Endothelial cell of umbilical vein (primary cell): ENCODE data around the gene EMX1. TPM values are rescaled to one million over a fixed set of nuclear protein-coding genes. Genes with fewer than 3 reads are reported as not detected.

Experiments
- BruUV-seq: library from RNA; stranded (reverse); fragments of 400-500 nt; replicated peaks from 2 replicates; lab custom pipeline; 2021; lab: Mats Ljungman, UMichigan
- CTCF ChIA-PET: fragments of 300-600, 350-600 bp; sonication (Branson Sonifier 250); formaldehyde crosslinking; loops from one replicate; lab custom pipeline; 2021; ENCODE audit warnings: antibody characterized with exemption, inconsistent platforms; lab: Charles Lee
- POLR2A ChIA-PET: fragments of 300-600, 350-600 bp; sonication (Branson Sonifier 250); formaldehyde crosslinking; loops from one replicate; lab custom pipeline; 2021; ENCODE audit warnings: antibody characterized with exemption, inconsistent platforms; lab: Charles Lee
- DNase-seq: peaks from one replicate; pipeline ENCODE4 v3.0.0-alpha.2; 2011; ENCODE audit warnings: low read depth, low spot score
- FAIRE-seq: peaks from 2 replicates; lab custom pipeline; 2011; peaks lifted over from hg19 to GRCh38; lab: Jason Lieb, UNC
- H2AFZ ChIP-seq: 2 replicates; pipeline ENCODE4 v1.6.0; 2012; ENCODE audit warnings: low read depth, low read length, control low read depth, inconsistent platforms
- H3K27ac ChIP-seq: 2 replicates; pipeline ENCODE4 v1.5.1; 2011; ENCODE audit warnings: low read depth, mild to moderate bottlenecking, control low read depth, low read length, moderate library complexity; ENCODE audit not compliant: insufficient read depth
- H3K27me3 ChIP-seq, 2 experiments: 2 replicates each; pipeline versions ENCODE4 v1.6.0 to v1.6.1; 2011; ENCODE audit warnings: low read length in 2 of 2, mixed read lengths in 1 of 2; ENCODE audit not compliant: control insufficient read depth in 2 of 2, insufficient read depth in 2 of 2
- H3K36me3 ChIP-seq, 2 experiments: 2 replicates in 1 of 2; 3 replicates in 1 of 2; pipeline ENCODE4 v1.5.1; 2011; ENCODE audit warnings: low read length in 2 of 2, mild to moderate bottlenecking in 1 of 2, moderate library complexity in 1 of 2; ENCODE audit not compliant: control insufficient read depth in 2 of 2, insufficient read depth in 2 of 2; ENCODE audit errors: extremely low read depth in 1 of 2
- H3K4me1 ChIP-seq: 3 replicates; pipeline ENCODE4 v1.5.1; 2011; ENCODE audit warnings: mild to moderate bottlenecking, low read length; ENCODE audit not compliant: control insufficient read depth, insufficient read depth; ENCODE audit errors: extremely low read depth
- H3K4me2 ChIP-seq: 2 replicates; pipeline ENCODE4 v1.6.1; 2011; ENCODE audit warnings: low read length, control low read depth, mixed read lengths; ENCODE audit not compliant: insufficient read depth
- H3K4me3 ChIP-seq, 3 experiments: fragments of 200-600 bp in 1 of 3; sonication (generic), shearing (Covaris generic) in 1 of 3; replicated peaks in 1 of 3; 2 replicates each; pipeline ENCODE4 v1.5.1; 2011 to 2016; ENCODE audit warnings: control low read depth in 3 of 3, low read length in 3 of 3, mild to moderate bottlenecking in 2 of 3, inconsistent platforms in 1 of 3, low read depth in 1 of 3, moderate library complexity in 1 of 3; ENCODE audit not compliant: insufficient read depth in 1 of 3
- H3K79me2 ChIP-seq: 2 replicates; pipeline ENCODE4 v1.6.0; 2012; ENCODE audit warnings: low read length, inconsistent platforms; ENCODE audit not compliant: control insufficient read depth, insufficient read depth
- H3K9ac ChIP-seq: replicated peaks from 2 replicates; pipeline ENCODE3; 2011; ENCODE audit warnings: low read length, control low read depth; ENCODE audit not compliant: insufficient read depth; ENCODE audit errors: extremely low read depth
- H3K9me1 ChIP-seq: replicated peaks from 3 replicates; pipeline ENCODE4 v1.6.0; 2011; ENCODE audit warnings: mild to moderate bottlenecking, low read length; ENCODE audit not compliant: control insufficient read depth, insufficient read depth; ENCODE audit errors: extremely low read depth
- H3K9me3 ChIP-seq: replicated peaks from 2 replicates; pipeline ENCODE4 v1.5.1; 2012; ENCODE audit warnings: low read length, inconsistent platforms; ENCODE audit not compliant: control insufficient read depth, insufficient read depth
- H4K20me1 ChIP-seq: replicated peaks from 2 replicates; pipeline ENCODE3; 2011; ENCODE audit warnings: mild to moderate bottlenecking, low read length; ENCODE audit not compliant: control insufficient read depth, insufficient read depth; ENCODE audit errors: extremely low read depth
- EZH2 ChIP-seq: IDR thresholded peaks from 2 replicates; pipeline ENCODE4 v1.6.1; 2012; ENCODE audit warnings: borderline replicate concordance, low read depth, mild to moderate bottlenecking, moderate library complexity, low read length, inconsistent platforms; ENCODE audit not compliant: severe bottlenecking
- FOS ChIP-seq: IDR thresholded peaks from 2 replicates; pipeline ENCODE4 v1.6.1; 2011; ENCODE audit warnings: mild to moderate bottlenecking, low read length, moderate library complexity, borderline replicate concordance; ENCODE audit not compliant: insufficient read depth
- GATA2 ChIP-seq: IDR thresholded peaks from 2 replicates; pipeline ENCODE4 v1.7.0; 2011; ENCODE audit warnings: low read depth, mild to moderate bottlenecking, moderate library complexity, mixed read lengths, low read length; ENCODE audit not compliant: insufficient read length, insufficient read depth
- JUN ChIP-seq: IDR thresholded peaks from 2 replicates; pipeline ENCODE4 v1.6.1; 2011; ENCODE audit warnings: borderline replicate concordance, low read depth; ENCODE audit not compliant: insufficient read length, insufficient read depth
- MYC ChIP-seq: IDR thresholded peaks from one replicate; pipeline ENCODE4 v1.6.1; 2011; ENCODE audit warnings: mild to moderate bottlenecking, low read depth, low read length
- POLR2A ChIP-seq: IDR thresholded peaks from 2 replicates; pipeline ENCODE4 v1.6.1; 2012; ENCODE audit warnings: low read depth, mild to moderate bottlenecking, control low read depth, low read length
- POLR2AphosphoS5 ChIP-seq: IDR thresholded peaks from 2 replicates; pipeline ENCODE4 v1.6.1; 2012; ENCODE audit warnings: low read depth, mild to moderate bottlenecking, control low read depth, low read length, moderate library complexity; ENCODE audit not compliant: insufficient read depth
- dilution Hi-C: fragments of 300-500 bp; cut with MboI; formaldehyde crosslinking; loops from one replicate; pipeline ENCODE4 v1.15.0; 2019; ENCODE audit warnings: low sequenced_read_pairs; ENCODE audit not compliant: extremely low pct_ligation_motif_present
- intact Hi-C: fragments of 100-400 bp; cut with micrococcal nuclease; formaldehyde crosslinking; loops from one replicate; pipeline ENCODE4 v1.10.0; 2022
- polyA plus RNA-seq, 4 experiments: library from polyadenylated mRNA; depleted of rRNA in 3 of 4; stranded (reverse) in 3 of 4; unstranded in 1 of 4; fragments of >200 nt; gene quantifications; 2 replicates each; pipeline versions ENCODE4 v1.2.1 to v1.2.3, GENCODE V29; 2011 to 2012; ENCODE audit warnings: missing spikeins in 1 of 4
- total RNA-seq: library from RNA; stranded (reverse); gene quantifications from 2 replicates; pipeline ENCODE4 v1.2.3, GENCODE V29; 2021
- TF ChIP-seq, protein P1 (sequence below), 2 donors: IDR thresholded peaks; 1 replicate in 1 of 2; 2 replicates in 1 of 2; pipeline ENCODE4 v1.5.1; 2011; ENCODE audit warnings: low read length in 2 of 2, mild to moderate bottlenecking in 2 of 2, moderate library complexity in 2 of 2, control low read depth in 1 of 2, inconsistent platforms in 1 of 2, low read depth in 1 of 2; ENCODE audit not compliant: insufficient read depth in 1 of 2; ENCODE audit errors: extremely low read depth in 1 of 2
- TF ChIP-seq, protein P2 (sequence below): IDR thresholded peaks from 2 replicates; pipeline ENCODE4 v1.6.1; 2011; ENCODE audit not compliant: insufficient read depth, insufficient read length

EMX1 gene
- total and polyA plus RNA-seq, 2 donors (not counting 3 experiments of a cell fraction or from before 2014, with no cell fraction given), result not detected

DNA sequence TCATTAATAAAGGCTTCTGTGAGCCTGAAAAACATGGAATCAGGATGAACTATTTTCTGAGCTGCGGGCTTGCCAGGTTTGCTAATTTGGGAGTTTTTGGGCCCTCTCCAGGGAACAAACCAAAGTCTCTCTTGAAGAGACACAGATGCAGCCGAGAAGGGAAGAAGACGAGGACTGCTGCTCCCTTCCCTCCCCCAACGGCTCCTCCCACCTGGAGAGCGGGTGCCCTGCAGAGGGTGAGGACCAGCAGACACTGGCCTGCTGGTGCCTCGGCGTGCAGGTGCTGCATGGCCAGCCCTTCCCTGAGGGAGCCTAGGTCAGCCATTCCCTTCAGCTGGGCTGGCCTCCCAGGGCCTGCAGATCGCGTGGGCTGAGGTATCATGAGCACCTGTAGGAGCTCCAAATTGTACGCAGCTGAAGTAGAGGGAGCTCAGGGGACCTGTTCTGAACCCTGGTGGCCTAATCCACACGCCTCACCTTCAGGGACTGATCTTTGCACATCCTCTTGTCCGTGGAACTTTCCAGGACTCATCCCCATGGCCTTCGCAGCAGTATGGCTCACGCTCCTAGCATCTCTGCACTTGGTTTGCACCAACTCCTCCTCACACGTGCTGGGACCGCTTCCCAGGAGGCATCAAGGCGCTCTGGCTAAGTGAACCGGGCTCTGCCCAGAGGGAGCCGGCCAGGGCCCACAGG, 19.5 kb downstream of the EMX1 start:
- Histone ChIP-seq H3K4me3 (no peak overlapping the region), H3K9me3 (no peaks in the 10 kb centered on the region), H3K27me3 (peaks cover 0 to 13% of the 10 kb centered on the region in 2 experiments), H3K79me2 (no peaks in the 10 kb centered on the region), H3K27ac (no peak overlapping the region), H3K4me2 (no peak overlapping the region), H3K9me1 (no peaks in the 10 kb centered on the region), H3K4me1 (no peaks in the 10 kb centered on the region), H3K9ac (no peak overlapping the region), H4K20me1 (no peaks in the 10 kb centered on the region), H3K36me3 (no peaks in the 10 kb centered on the region), H2AFZ (no peak overlapping the region)
- no peak for TF ChIP-seq MYC
- no peak for TF ChIP-seq FOS
- no peak for TF ChIP-seq EZH2
- TF ChIP-seq JUN, result no peak
- TF ChIP-seq POLR2A, result no peak
- no peak for TF ChIP-seq GATA2
- TF ChIP-seq, protein P1, sequence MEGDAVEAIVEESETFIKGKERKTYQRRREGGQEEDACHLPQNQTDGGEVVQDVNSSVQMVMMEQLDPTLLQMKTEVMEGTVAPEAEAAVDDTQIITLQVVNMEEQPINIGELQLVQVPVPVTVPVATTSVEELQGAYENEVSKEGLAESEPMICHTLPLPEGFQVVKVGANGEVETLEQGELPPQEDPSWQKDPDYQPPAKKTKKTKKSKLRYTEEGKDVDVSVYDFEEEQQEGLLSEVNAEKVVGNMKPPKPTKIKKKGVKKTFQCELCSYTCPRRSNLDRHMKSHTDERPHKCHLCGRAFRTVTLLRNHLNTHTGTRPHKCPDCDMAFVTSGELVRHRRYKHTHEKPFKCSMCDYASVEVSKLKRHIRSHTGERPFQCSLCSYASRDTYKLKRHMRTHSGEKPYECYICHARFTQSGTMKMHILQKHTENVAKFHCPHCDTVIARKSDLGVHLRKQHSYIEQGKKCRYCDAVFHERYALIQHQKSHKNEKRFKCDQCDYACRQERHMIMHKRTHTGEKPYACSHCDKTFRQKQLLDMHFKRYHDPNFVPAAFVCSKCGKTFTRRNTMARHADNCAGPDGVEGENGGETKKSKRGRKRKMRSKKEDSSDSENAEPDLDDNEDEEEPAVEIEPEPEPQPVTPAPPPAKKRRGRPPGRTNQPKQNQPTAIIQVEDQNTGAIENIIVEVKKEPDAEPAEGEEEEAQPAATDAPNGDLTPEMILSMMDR (IDR thresholded peaks at IDR 0.05; ENCODE audit: extremely low read depth in 1 of 2, insufficient read depth in 1 of 2, low read depth in 1 of 2, low read length in 2 of 2), result no peak
- TF ChIP-seq, protein P2, sequence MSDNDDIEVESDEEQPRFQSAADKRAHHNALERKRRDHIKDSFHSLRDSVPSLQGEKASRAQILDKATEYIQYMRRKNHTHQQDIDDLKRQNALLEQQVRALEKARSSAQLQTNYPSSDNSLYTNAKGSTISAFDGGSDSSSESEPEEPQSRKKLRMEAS, result no peak
- TF ChIP-seq POLR2AphosphoS5, result no peak
- ChIA-PET POLR2A (no interaction called here), CTCF (interaction anchor here (1.0 kb wide), 1 partner anchor 44 kb away, joined by 5 read pairs; no protein-coding TSS in a partner anchor)
- intact Hi-C loops (no loop called here), dilution Hi-C loops (no loop called here)
- BruUV-seq, result no TSS peak
- DNase-seq (no peak), FAIRE-seq (no peak)
